SK-N-SH (cell line): ENCODE data around the gene FCSK. TPM values are rescaled to one million over a fixed set of nuclear protein-coding genes. Genes with fewer than 3 reads are reported as not detected.

Experiments
- CTCF ChIA-PET: fragments of 300-600, 350-600 bp; formaldehyde crosslinking; extraction: SDS; loops from one replicate; lab custom pipeline; 2021; lab: Yijun Ruan, JAX
- POLR2A ChIA-PET: fragments of 350-600 bp; sonication (Branson Sonifier 250); formaldehyde crosslinking; extraction: SDS; loops from one replicate; lab custom pipeline; 2020; ENCODE audit warnings: antibody characterized with exemption, inconsistent platforms; lab: Yijun Ruan, JAX
- DNase-seq: peaks from one replicate; pipeline ENCODE4 v3.0.0; 2012
- H2AFZ ChIP-seq: fragments of 200-600 bp; sonication (generic); 2 replicates; pipeline ENCODE4 v1.8.1; 2016; ENCODE audit warnings: antibody characterized with exemption, mild to moderate bottlenecking, low read depth
- H3F3A ChIP-seq: fragments of 200-600 bp; sonication (generic); replicated peaks from 2 replicates; pipeline ENCODE3; 2016; ENCODE audit warnings: antibody characterized with exemption, mild to moderate bottlenecking; ENCODE audit not compliant: insufficient read depth
- H3K27ac ChIP-seq, 2 experiments: fragments of 200-500 bp in 1 of 2; fragments of 200-600 bp in 1 of 2; sonication (Bioruptor generic) in 1 of 2; sonication (generic), shearing (Covaris generic) in 1 of 2; 2 replicates each; pipeline versions ENCODE4 v1.5.1 to v1.6.1; 2014 to 2016; ENCODE audit warnings: low read depth in 2 of 2, inconsistent platforms in 1 of 2, low read length in 1 of 2, mild to moderate bottlenecking in 1 of 2, mixed read lengths in 1 of 2
- H3K27me3 ChIP-seq: fragments of 200-600 bp; sonication (generic), shearing (Covaris generic); 2 replicates; pipeline ENCODE4 v1.6.1; 2016; ENCODE audit warnings: mixed run types; ENCODE audit not compliant: insufficient read depth
- H3K36me3 ChIP-seq, 2 experiments: fragments of 200-500 bp in 1 of 2; fragments of 200-600 bp in 1 of 2; sonication (Bioruptor generic) in 1 of 2; sonication (generic) in 1 of 2; replicated peaks in 1 of 2; 2 replicates each; pipeline versions ENCODE3 to v1.5.1; 2014 to 2016; ENCODE audit warnings: low read length in 1 of 2, mild to moderate bottlenecking in 1 of 2; ENCODE audit not compliant: insufficient read depth in 2 of 2, control insufficient read depth in 1 of 2
- H3K4me1 ChIP-seq, 2 experiments: fragments of 200-500 bp in 1 of 2; fragments of 200-600 bp in 1 of 2; sonication (Bioruptor generic) in 1 of 2; sonication (generic), shearing (Covaris generic) in 1 of 2; 2 replicates each; pipeline versions ENCODE4 v1.5.1 to v1.6.1; 2014 to 2016; ENCODE audit warnings: low read depth in 1 of 2, low read length in 1 of 2, mixed run types in 1 of 2; ENCODE audit not compliant: insufficient read depth in 2 of 2, control insufficient read depth in 1 of 2
- H3K4me2 ChIP-seq: fragments of 200-600 bp; sonication (generic), shearing (Covaris generic); 2 replicates; pipeline ENCODE4 v1.6.1; 2017; ENCODE audit warnings: mixed run types
- H3K4me3 ChIP-seq, 2 experiments: fragments of 200-500 bp in 1 of 2; fragments of 200-600 bp in 1 of 2; sonication (Bioruptor generic) in 1 of 2; sonication (generic), shearing (Covaris generic) in 1 of 2; 2 replicates each; pipeline versions ENCODE4 v1.5.1 to v1.8.1; 2014 to 2016; ENCODE audit warnings: low read depth in 2 of 2, inconsistent platforms in 1 of 2, low read length in 1 of 2, mild to moderate bottlenecking in 1 of 2, mixed read lengths in 1 of 2, moderate library complexity in 1 of 2
- H3K79me2 ChIP-seq: fragments of 200-600 bp; sonication (generic); 2 replicates; pipeline ENCODE4 v1.8.1; 2017; ENCODE audit warnings: mild to moderate bottlenecking; ENCODE audit not compliant: insufficient read depth
- H3K9ac ChIP-seq: fragments of 200-600 bp; sonication (generic); 2 replicates; pipeline ENCODE4 v1.6.1; 2017; ENCODE audit warnings: mixed run types
- H3K9me2 ChIP-seq: fragments of 200-600 bp; sonication (generic); 2 replicates; pipeline ENCODE4 v1.6.1; 2017; ENCODE audit warnings: mixed run types
- H3K9me3 ChIP-seq: fragments of 200-600 bp; sonication (generic); 2 replicates; pipeline ENCODE4 v1.6.1; 2017; ENCODE audit warnings: mixed run types, mild to moderate bottlenecking, moderate library complexity
- H4K20me1 ChIP-seq: fragments of 200-600 bp; sonication (generic); 2 replicates; pipeline ENCODE4 v1.6.1; 2017; ENCODE audit warnings: mild to moderate bottlenecking, mixed run types; ENCODE audit not compliant: insufficient read depth
- ELF1 ChIP-seq: IDR thresholded peaks from 2 replicates; pipeline ENCODE4 v1.4.0; 2012
- FOSL2 ChIP-seq: IDR thresholded peaks from 2 replicates; pipeline ENCODE4 v1.4.0; 2012; ENCODE audit warnings: low read depth, mild to moderate bottlenecking, moderate library complexity, borderline replicate concordance
- GABPA ChIP-seq: IDR thresholded peaks from 2 replicates; pipeline ENCODE4 v1.4.0; 2012; ENCODE audit warnings: low read depth, mild to moderate bottlenecking
- GATA2 ChIP-seq: sonication (generic); formaldehyde crosslinking; IDR thresholded peaks from 2 replicates; pipeline ENCODE4 v1.5.0; 2020; ENCODE audit warnings: mild to moderate bottlenecking, missing genetic modification reagents
- MEF2A ChIP-seq: IDR thresholded peaks from 2 replicates; pipeline ENCODE4 v1.4.0; 2012; ENCODE audit warnings: low read depth, borderline replicate concordance
- PBX3 ChIP-seq: IDR thresholded peaks from 2 replicates; pipeline ENCODE4; 2012
- RAD21 ChIP-seq: IDR thresholded peaks from 2 replicates; pipeline ENCODE4 v1.6.1; 2012; ENCODE audit warnings: mild to moderate bottlenecking, low read length
- SIN3A ChIP-seq: IDR thresholded peaks from 2 replicates; pipeline ENCODE4 v1.6.1; 2012; ENCODE audit warnings: low read depth, mild to moderate bottlenecking, low read length, moderate library complexity, borderline replicate concordance
- ZBTB33 ChIP-seq: IDR thresholded peaks from 2 replicates; pipeline ENCODE4 v1.4.0; 2012; ENCODE audit warnings: low read depth, borderline replicate concordance
- WGBS: methylation state at CpG from one replicate; pipeline ENCODE4 v1.1.6; 2017; ENCODE audit warnings: low lambda C conversion rate; 5-methylcytosine and 5-hydroxymethylcytosine counted together
- polyA plus RNA-seq, 3 experiments: library from polyadenylated mRNA; depleted of rRNA; stranded (reverse); fragments of >200 nt; gene quantifications; 2 replicates each; pipeline ENCODE4 v1.2.3, GENCODE V29; 2012
- TF ChIP-seq, protein P1 (sequence below): fragments of 150-350 bp; IDR thresholded peaks from 2 replicates; pipeline ENCODE4 v1.6.1; 2017; ENCODE audit warnings: antibody characterized with exemption, low read length, low read depth, borderline replicate concordance

The FCSK gene
- polyA plus RNA-seq, 1 of the 3 experiments (the other 2 are of a cell fraction): 9.7 TPM

- peaks cover 78% of the 10 kb centered on the region for H4K20me1 ChIP-seq
- CTCF ChIA-PET: interaction anchor here (0.9 to 1.7 kb wide), 2 partner anchors 8 to 10 kb away, joined by 3 to 4 read pairs; no protein-coding TSS in a partner anchor
Measured at GRCh38 chr16:70418993-70419318, 35.4 kb upstream of the FCSK start.

More at GRCh38 chr16:70418993-70419318, 35.4 kb upstream of the FCSK start:
- DNase-seq: no peak
- H3K4me1 ChIP-seq: peaks cover 0 to 26% of the 10 kb centered on the region in 2 experiments; a peak in 2 of 4 replicates
- no peaks in the 10 kb centered on the region for H3K9me3 ChIP-seq
- no peaks in the 10 kb centered on the region for H3K9me2 ChIP-seq
- peaks cover 3% of the 10 kb centered on the region in 2 experiments for H3K36me3 ChIP-seq
- H3K27me3 ChIP-seq: no peaks in the 10 kb centered on the region
- no peak overlapping the region for H3K4me3 ChIP-seq
- POLR2A ChIA-PET: no interaction called here
- H3F3A ChIP-seq: peaks cover 3% of the 10 kb centered on the region
- TF ChIP-seq ELF1 (no peak), MEF2A (no peak), SIN3A (no peak), ZBTB33 (no peak), GABPA (no peak), FOSL2 (no peak), RAD21 (no peak), PBX3 (no peak), GATA2 (CRISPR knock-in tag) (no peak)
- TF ChIP-seq, protein P1, sequence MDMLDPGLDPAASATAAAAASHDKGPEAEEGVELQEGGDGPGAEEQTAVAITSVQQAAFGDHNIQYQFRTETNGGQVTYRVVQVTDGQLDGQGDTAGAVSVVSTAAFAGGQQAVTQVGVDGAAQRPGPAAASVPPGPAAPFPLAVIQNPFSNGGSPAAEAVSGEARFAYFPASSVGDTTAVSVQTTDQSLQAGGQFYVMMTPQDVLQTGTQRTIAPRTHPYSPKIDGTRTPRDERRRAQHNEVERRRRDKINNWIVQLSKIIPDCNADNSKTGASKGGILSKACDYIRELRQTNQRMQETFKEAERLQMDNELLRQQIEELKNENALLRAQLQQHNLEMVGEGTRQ: no peak
- H3K79me2 ChIP-seq: peaks cover 92% of the 10 kb centered on the region
- H3K9ac ChIP-seq: no peak overlapping the region
- WGBS: 94% methylated on average over 5 of the region's 5 CpGs
- no peak overlapping the region for H3K4me2 ChIP-seq
- H2AFZ ChIP-seq: no peak overlapping the region
- no peak overlapping the region for H3K27ac ChIP-seq
